ENCODE results near the gene SPINK2. TPM values are rescaled to one million over a fixed set of nuclear protein-coding genes. Genes with fewer than 3 reads are reported as not detected.

SPINK2 gene
- total RNA-seq, 1 experiment from 2014 or later, result not detected

- H3K27me3 ChIP-seq (ENCODE audit: control insufficient read depth, insufficient read depth, low read length), result no peaks in the 10 kb centered on the region
- no peaks in the 10 kb centered on the region for H3K9me3 ChIP-seq (ENCODE audit: control insufficient read depth, insufficient read depth, low read depth, low read length)
- DNase-seq (ENCODE audit: low read depth, low spot score) (no peak), ATAC-seq (no peak)
- no peak for TF ChIP-seq SIN3A (IDR thresholded peaks at IDR 0.05; ENCODE audit: borderline replicate concordance, insufficient read depth, low read depth, low read length)
- TF ChIP-seq CTCF (IDR thresholded peaks at IDR 0.05), result no peak
- no peak for TF ChIP-seq TCF7L2 (IDR thresholded peaks at IDR 0.05; ENCODE audit: low read depth, low read length)
- TF ChIP-seq REST (IDR thresholded peaks at IDR 0.05; ENCODE audit: insufficient read depth in 1 of 2, low read depth in 2 of 2, low read length in 1 of 2), result no peak
- no peak for TF ChIP-seq POLR2AphosphoS5 (IDR thresholded peaks at IDR 0.05; ENCODE audit: low read depth, low read length)
- in situ Hi-C loops (cut with HindIII; ENCODE audit: low pct_unique_long_range_greater_than_20kb, low sequenced_read_pairs), result no loop called here
- BruUV-seq (replicated peaks), result no TSS peak
- no peaks in the 10 kb centered on the region for H3K4me1 ChIP-seq (ENCODE audit: control insufficient read depth, insufficient read depth, low read length)
- intact Hi-C loops (cut with micrococcal nuclease; ENCODE audit: unreplicated experiment), result no loop called here
- ChIA-PET POLR2A (no interaction called here), CTCF (no interaction called here)
- H3K4me3 ChIP-seq (ENCODE audit: low read depth in 2 of 2, low read length in 2 of 2), result no peak overlapping the region
- H3K27ac ChIP-seq (ENCODE audit: low read length), result no peak overlapping the region
- no peaks in the 10 kb centered on the region for H3K36me3 ChIP-seq (ENCODE audit: control insufficient read depth, insufficient read depth, low read length)
Observed at GRCh38 chr4:56791316-56791715, 30.2 kb downstream of the SPINK2 start.

- no peak for ATAC-seq
- no peak for TF ChIP-seq SIN3A (IDR thresholded peaks at IDR 0.05; ENCODE audit: borderline replicate concordance, insufficient read depth, low read depth, low read length)
- no peak for TF ChIP-seq CTCF (IDR thresholded peaks at IDR 0.05)
- no peak for TF ChIP-seq REST (IDR thresholded peaks at IDR 0.05; ENCODE audit: insufficient read depth in 1 of 2, low read depth in 2 of 2, low read length in 1 of 2)
- no peak for TF ChIP-seq TCF7L2 (IDR thresholded peaks at IDR 0.05; ENCODE audit: low read depth, low read length)
- TF ChIP-seq POLR2AphosphoS5 (IDR thresholded peaks at IDR 0.05; ENCODE audit: low read depth, low read length), result no peak
Observed at GRCh38 chr4:56790691-56791091, 30.8 kb downstream of the SPINK2 start.

More at GRCh38 chr4:56790691-56791091, 30.8 kb downstream of the SPINK2 start:
- intact Hi-C loops (cut with micrococcal nuclease; ENCODE audit: unreplicated experiment), result no loop called here
- no peak for DNase-seq (ENCODE audit: low read depth, low spot score)
- H3K36me3 ChIP-seq (ENCODE audit: control insufficient read depth, insufficient read depth, low read length), result no peaks in the 10 kb centered on the region
- CTCF ChIA-PET, result no interaction called here
- no peak overlapping the region for H3K27ac ChIP-seq (ENCODE audit: low read length)
- no peaks in the 10 kb centered on the region for H3K9me3 ChIP-seq (ENCODE audit: control insufficient read depth, insufficient read depth, low read depth, low read length)
- BruUV-seq (replicated peaks), result no TSS peak
- no peak overlapping the region for H3K4me3 ChIP-seq (ENCODE audit: low read depth in 2 of 2, low read length in 2 of 2)
- POLR2A ChIA-PET, result no interaction called here
- in situ Hi-C loops (cut with HindIII; ENCODE audit: low pct_unique_long_range_greater_than_20kb, low sequenced_read_pairs), result no loop called here
- H3K4me1 ChIP-seq (ENCODE audit: control insufficient read depth, insufficient read depth, low read length), result no peaks in the 10 kb centered on the region
- no peaks in the 10 kb centered on the region for H3K27me3 ChIP-seq (ENCODE audit: control insufficient read depth, insufficient read depth, low read length)
